GM12891 (cell line): ENCODE measurements around the gene PLA2G4A.

Source experiments
- DNase-seq: peaks from one replicate; pipeline ENCODE4 v3.0.0; 2011; ENCODE audit warnings: low spot score; ENCODE audit not compliant: insufficient read length
- FAIRE-seq: peaks from 2 replicates; lab custom pipeline; 2011; peaks lifted over from hg19 to GRCh38; lab: Jason Lieb, UNC
- PAX5 ChIP-seq: IDR thresholded peaks from 2 replicates; pipeline ENCODE4 v1.6.1; 2011; ENCODE audit warnings: low read length, moderate library complexity, mild to moderate bottlenecking; ENCODE audit not compliant: insufficient read depth, severe bottlenecking
- POLR2A ChIP-seq: IDR thresholded peaks from 2 replicates; pipeline ENCODE4 v1.6.1; 2011; ENCODE audit warnings: low read depth, low read length, control low read depth
- POLR2AphosphoS5 ChIP-seq: IDR thresholded peaks from 2 replicates; pipeline ENCODE4 v1.6.1; 2011; ENCODE audit warnings: low read depth, low read length, control low read depth
- POU2F2 ChIP-seq: IDR thresholded peaks from 2 replicates; pipeline ENCODE4 v1.6.1; 2011; ENCODE audit warnings: low read depth, mild to moderate bottlenecking, control low read depth, low read length, moderate library complexity
- SPI1 ChIP-seq: IDR thresholded peaks from 2 replicates; pipeline ENCODE4 v1.6.1; 2011; ENCODE audit warnings: low read depth, low read length, control low read depth
- TAF1 ChIP-seq: IDR thresholded peaks from 2 replicates; pipeline ENCODE4 v1.6.1; 2011; ENCODE audit warnings: low read depth, low read length, control low read depth

The PLA2G4A gene

GRCh38 chr1:186978596-186979556 lies 150.1 kb downstream of the PLA2G4A start:
- DNase-seq, result no peak
- no peak for FAIRE-seq
- TF ChIP-seq POU2F2 (no peak), PAX5 (no peak), TAF1 (no peak), POLR2A (no peak), POLR2AphosphoS5 (no peak), SPI1 (peak; percentile 84)

- FAIRE-seq (no peak), DNase-seq (no peak)
- TF ChIP-seq POLR2A (no peak), PAX5 (no peak), SPI1 (no peak), POU2F2 (no peak), POLR2AphosphoS5 (no peak), TAF1 (no peak)
Observed at GRCh38 chr1:186980400-186980799, 151.7 kb downstream of the PLA2G4A start.

- no peak for TF ChIP-seq SPI1
- TF ChIP-seq POU2F2, result no peak
- TF ChIP-seq POLR2A, result no peak
- TF ChIP-seq POLR2AphosphoS5, result no peak
- no peak for TF ChIP-seq TAF1
- no peak for TF ChIP-seq PAX5
- DNase-seq (no peak), FAIRE-seq (no peak)
Observed at GRCh38 chr1:186982116-186982515, 153.4 kb downstream of the PLA2G4A start.

- DNase-seq, result no peak
- FAIRE-seq, result no peak
- no peak for TF ChIP-seq SPI1
- no peak for TF ChIP-seq TAF1
- TF ChIP-seq PAX5, result no peak
- TF ChIP-seq POU2F2, result no peak
- TF ChIP-seq POLR2AphosphoS5, result no peak
- TF ChIP-seq POLR2A, result no peak
Observed at GRCh38 chr1:186983327-186983726, 154.6 kb downstream of the PLA2G4A start.

GRCh38 chr1:186984959-186985358 lies 156.2 kb downstream of the PLA2G4A start:
- DNase-seq (no peak), FAIRE-seq (no peak)
- TF ChIP-seq TAF1 (no peak), PAX5 (no peak), POU2F2 (no peak), POLR2AphosphoS5 (no peak), POLR2A (no peak), SPI1 (no peak)

- no peak for TF ChIP-seq POU2F2
- TF ChIP-seq PAX5, result no peak
- TF ChIP-seq SPI1, result no peak
- FAIRE-seq (peak; percentile 80), DNase-seq (peak; percentile 10)
Observed at GRCh38 chr1:186985889-186986491, 157.2 kb downstream of the PLA2G4A start.

- FAIRE-seq (no peak), DNase-seq (no peak)
- TF ChIP-seq TAF1, result no peak
Observed at GRCh38 chr1:186987065-186987464, 158.3 kb downstream of the PLA2G4A start.

GRCh38 chr1:186987769-186988168 lies 159.0 kb downstream of the PLA2G4A start:
- TF ChIP-seq SPI1 (no peak), POU2F2 (no peak), PAX5 (no peak), POLR2A (no peak), TAF1 (no peak), POLR2AphosphoS5 (no peak)
- no peak for FAIRE-seq
- no peak for DNase-seq

- no peak for DNase-seq
- no peak for TF ChIP-seq SPI1
- no peak for TF ChIP-seq POLR2AphosphoS5
- no peak for TF ChIP-seq PAX5
- TF ChIP-seq TAF1, result no peak
- TF ChIP-seq POLR2A, result no peak
- TF ChIP-seq POU2F2, result no peak
- no peak for FAIRE-seq
Observed at GRCh38 chr1:186993996-186994395, 165.2 kb downstream of the PLA2G4A start.
